IMR-90 (cell line): Measurements from ENCODE around the gene SPTLC2.

Experiments used
- BHLHE40 ChIP-seq: fragments of 150-350 bp; IDR thresholded peaks from 2 replicates; pipeline ENCODE4 v1.6.1; 2016; ENCODE audit warnings: mild to moderate bottlenecking, low read depth, low read length
- CHD1 ChIP-seq: IDR thresholded peaks from 2 replicates; pipeline ENCODE4 v1.6.1; 2012; ENCODE audit warnings: low read depth, low read length, improper control_type of control experiment
- MAFK ChIP-seq: IDR thresholded peaks from 2 replicates; pipeline ENCODE4 v1.6.1; 2012; ENCODE audit warnings: low read depth, low read length, improper control_type of control experiment
- POLR2A ChIP-seq: IDR thresholded peaks from 2 replicates; pipeline ENCODE4 v1.6.1; 2012; ENCODE audit warnings: mild to moderate bottlenecking, low read depth, low read length
- RAD21 ChIP-seq: IDR thresholded peaks from 2 replicates; pipeline ENCODE4 v1.6.1; 2012; ENCODE audit warnings: low read length, improper control_type of control experiment
- RCOR1 ChIP-seq: IDR thresholded peaks from 2 replicates; pipeline ENCODE4 v1.6.1; 2012; ENCODE audit warnings: mild to moderate bottlenecking, low read length, improper control_type of control experiment; ENCODE audit not compliant: insufficient replicate concordance
- TF ChIP-seq, protein P1 (sequence below): conservative IDR thresholded peaks from 2 replicates; pipeline ENCODE4 v1.5.1; 2012; ENCODE audit warnings: mild to moderate bottlenecking, low read depth, low read length, improper control_type of control experiment
- TF ChIP-seq, protein P2 (sequence below): fragments of 150-350 bp; IDR thresholded peaks from 2 replicates; pipeline ENCODE4 v1.6.1; 2017; ENCODE audit warnings: mild to moderate bottlenecking, antibody characterized with exemption, low read length, low read depth

DNA sequence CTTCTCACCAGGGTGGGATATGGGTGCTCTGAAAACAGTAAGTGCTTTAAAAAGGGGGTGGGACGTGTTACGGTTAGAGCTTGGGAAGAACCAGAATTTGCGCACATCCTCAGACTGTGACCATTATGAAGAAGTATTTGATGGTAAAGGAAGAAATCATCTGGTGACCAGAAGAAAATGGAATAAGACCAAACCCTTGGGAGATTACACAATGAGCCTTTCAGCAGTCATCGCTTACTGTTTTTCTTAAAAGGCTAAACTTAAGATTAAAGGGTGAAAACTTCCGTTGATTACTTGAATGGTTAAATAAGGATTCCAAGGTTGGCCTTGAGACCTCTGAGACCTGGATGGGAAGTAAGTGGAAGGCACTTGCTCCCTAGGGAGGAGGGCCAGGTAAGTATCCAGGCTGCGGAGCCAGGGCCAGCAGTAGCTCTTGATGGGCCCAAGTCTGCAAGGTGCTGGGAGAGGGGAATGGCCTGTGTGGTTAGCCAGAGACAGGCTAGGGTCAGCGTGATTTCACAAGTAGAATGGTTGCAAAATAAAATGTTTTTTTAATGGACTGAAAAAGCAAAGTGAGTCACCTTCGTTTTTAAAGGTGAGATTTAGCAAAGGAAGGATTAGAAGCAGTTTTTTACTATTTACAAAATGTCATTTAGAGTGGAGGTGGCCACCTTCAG is 104.8 kb downstream of the SPTLC2 start:
- TF ChIP-seq, protein P1, sequence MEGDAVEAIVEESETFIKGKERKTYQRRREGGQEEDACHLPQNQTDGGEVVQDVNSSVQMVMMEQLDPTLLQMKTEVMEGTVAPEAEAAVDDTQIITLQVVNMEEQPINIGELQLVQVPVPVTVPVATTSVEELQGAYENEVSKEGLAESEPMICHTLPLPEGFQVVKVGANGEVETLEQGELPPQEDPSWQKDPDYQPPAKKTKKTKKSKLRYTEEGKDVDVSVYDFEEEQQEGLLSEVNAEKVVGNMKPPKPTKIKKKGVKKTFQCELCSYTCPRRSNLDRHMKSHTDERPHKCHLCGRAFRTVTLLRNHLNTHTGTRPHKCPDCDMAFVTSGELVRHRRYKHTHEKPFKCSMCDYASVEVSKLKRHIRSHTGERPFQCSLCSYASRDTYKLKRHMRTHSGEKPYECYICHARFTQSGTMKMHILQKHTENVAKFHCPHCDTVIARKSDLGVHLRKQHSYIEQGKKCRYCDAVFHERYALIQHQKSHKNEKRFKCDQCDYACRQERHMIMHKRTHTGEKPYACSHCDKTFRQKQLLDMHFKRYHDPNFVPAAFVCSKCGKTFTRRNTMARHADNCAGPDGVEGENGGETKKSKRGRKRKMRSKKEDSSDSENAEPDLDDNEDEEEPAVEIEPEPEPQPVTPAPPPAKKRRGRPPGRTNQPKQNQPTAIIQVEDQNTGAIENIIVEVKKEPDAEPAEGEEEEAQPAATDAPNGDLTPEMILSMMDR: no peak
- TF ChIP-seq, protein P2, sequence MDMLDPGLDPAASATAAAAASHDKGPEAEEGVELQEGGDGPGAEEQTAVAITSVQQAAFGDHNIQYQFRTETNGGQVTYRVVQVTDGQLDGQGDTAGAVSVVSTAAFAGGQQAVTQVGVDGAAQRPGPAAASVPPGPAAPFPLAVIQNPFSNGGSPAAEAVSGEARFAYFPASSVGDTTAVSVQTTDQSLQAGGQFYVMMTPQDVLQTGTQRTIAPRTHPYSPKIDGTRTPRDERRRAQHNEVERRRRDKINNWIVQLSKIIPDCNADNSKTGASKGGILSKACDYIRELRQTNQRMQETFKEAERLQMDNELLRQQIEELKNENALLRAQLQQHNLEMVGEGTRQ: no peak
- TF ChIP-seq POLR2A (no peak), BHLHE40 (no peak), RAD21 (no peak), CHD1 (no peak), MAFK (no peak), RCOR1 (no peak)
